Measurements from ENCODE around the gene CTNS.
"Not testable (repeated sequence)": the region's sequence is repeated elsewhere in the genome, so short reads cannot be mapped to it uniquely, and the experiment has no call there.

The CTNS gene

GRCh38 chr17:3693141-3693540, 56.6 kb downstream of the CTNS start:
- TF ChIP-seq CTCF (IDR thresholded peaks at IDR 0.05; ENCODE audit: extremely low read depth, missing control alignments) = no peak

GRCh38 chr17:3693829-3694231, 57.3 kb downstream of the CTNS start:
- peak; percentile 48 for DNase-seq (ENCODE audit: low spot score)
- TF ChIP-seq CTCF (IDR thresholded peaks at IDR 0.05; ENCODE audit: extremely low read depth, missing control alignments) = no peak

More at GRCh38 chr17:3693141-3693540, 56.6 kb downstream of the CTNS start:
- DNase-seq (ENCODE audit: low spot score) = no peak

GRCh38 chr17:3695129-3695722, 58.7 kb downstream of the CTNS start:
- DNase-seq (ENCODE audit: low spot score) = peak; percentile 55
- no peak for TF ChIP-seq CTCF (IDR thresholded peaks at IDR 0.05; ENCODE audit: extremely low read depth, missing control alignments)

- TF ChIP-seq CTCF (IDR thresholded peaks at IDR 0.05; ENCODE audit: extremely low read depth, missing control alignments) = no peak
- peak; percentile 68 for DNase-seq (ENCODE audit: low spot score)
Observed at GRCh38 chr17:3695723-3696411, 59.3 kb downstream of the CTNS start, which contains the start of gene P2RX5. P2RX5 (minus strand) TSS chr17:3696155; CDS start chr17:3696005, 150 bp downstream.

- DNase-seq (ENCODE audit: low spot score) = no peak
- TF ChIP-seq CTCF (IDR thresholded peaks at IDR 0.05; ENCODE audit: extremely low read depth, missing control alignments) = no peak
Observed at GRCh38 chr17:3697103-3697476, 60.5 kb downstream of the CTNS start.

GRCh38 chr17:3698139-3698538, 61.6 kb downstream of the CTNS start:
- TF ChIP-seq CTCF (IDR thresholded peaks at IDR 0.05; ENCODE audit: extremely low read depth, missing control alignments) = no peak
- no peak for DNase-seq (ENCODE audit: low spot score)

- no peak for DNase-seq (ENCODE audit: low spot score)
- TF ChIP-seq CTCF (IDR thresholded peaks at IDR 0.05; ENCODE audit: extremely low read depth, missing control alignments) = no peak
Observed at GRCh38 chr17:3699951-3700350, 63.4 kb downstream of the CTNS start.

GRCh38 chr17:3702041-3702539, 65.5 kb downstream of the CTNS start:
- DNase-seq (ENCODE audit: low spot score) = not testable (repeated sequence)
